Measurements from ENCODE around the gene VPS25. TPM values are rescaled to one million over a fixed set of nuclear protein-coding genes. Genes with fewer than 3 reads are reported as not detected.
"Not testable (repeated sequence)": the region's sequence is repeated elsewhere in the genome, so short reads cannot be mapped to it uniquely, and the experiment has no call there.

VPS25 gene
- total RNA-seq, 1 donor, result 57.2 TPM

DNA sequence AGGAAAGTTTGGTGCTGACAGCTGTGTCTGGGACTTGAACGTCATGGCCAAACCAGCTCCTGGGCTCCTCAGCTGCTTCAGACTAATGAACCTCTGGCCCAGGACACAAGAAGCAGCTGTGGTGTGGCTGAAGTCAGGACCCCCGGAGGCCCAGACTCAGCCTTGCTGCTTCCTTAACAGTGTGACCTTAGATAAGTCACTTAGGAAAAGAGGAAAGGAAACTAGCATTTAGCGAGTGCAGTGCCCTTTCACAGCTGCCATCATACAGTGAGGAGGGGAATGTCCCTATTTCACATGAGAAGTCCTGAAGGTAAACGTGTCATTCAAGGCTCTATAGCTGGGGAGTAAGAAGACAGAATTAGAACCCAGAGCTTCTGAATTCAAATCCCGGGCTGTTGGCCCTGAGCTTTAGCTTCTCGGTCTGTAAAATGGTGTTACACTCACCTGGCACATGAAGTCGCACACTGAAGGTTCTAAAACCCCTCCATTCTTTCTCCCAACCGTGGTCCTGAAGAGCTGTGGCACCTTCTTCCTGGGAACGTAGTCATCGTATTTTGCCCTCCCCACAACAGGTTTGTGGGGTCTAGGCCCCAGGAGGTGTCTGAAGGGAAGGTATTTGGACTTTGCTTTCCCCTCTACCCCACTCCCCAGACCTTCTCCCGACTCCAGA is 13.1 kb upstream of the VPS25 start:
- no peak for DNase-seq (ENCODE audit: low read depth)
- no peak overlapping the region for H3K4me3 ChIP-seq (ENCODE audit: low read depth, low read length)

GRCh38 chr17:42760652-42761581 is 12.3 kb upstream of the VPS25 start, which contains the start of gene RAMP2:
TSS of gene RAMP2 (plus strand) at chr17:42761227. CDS start at chr17:42761262, 35 bp downstream.
- TF ChIP-seq, protein P1, sequence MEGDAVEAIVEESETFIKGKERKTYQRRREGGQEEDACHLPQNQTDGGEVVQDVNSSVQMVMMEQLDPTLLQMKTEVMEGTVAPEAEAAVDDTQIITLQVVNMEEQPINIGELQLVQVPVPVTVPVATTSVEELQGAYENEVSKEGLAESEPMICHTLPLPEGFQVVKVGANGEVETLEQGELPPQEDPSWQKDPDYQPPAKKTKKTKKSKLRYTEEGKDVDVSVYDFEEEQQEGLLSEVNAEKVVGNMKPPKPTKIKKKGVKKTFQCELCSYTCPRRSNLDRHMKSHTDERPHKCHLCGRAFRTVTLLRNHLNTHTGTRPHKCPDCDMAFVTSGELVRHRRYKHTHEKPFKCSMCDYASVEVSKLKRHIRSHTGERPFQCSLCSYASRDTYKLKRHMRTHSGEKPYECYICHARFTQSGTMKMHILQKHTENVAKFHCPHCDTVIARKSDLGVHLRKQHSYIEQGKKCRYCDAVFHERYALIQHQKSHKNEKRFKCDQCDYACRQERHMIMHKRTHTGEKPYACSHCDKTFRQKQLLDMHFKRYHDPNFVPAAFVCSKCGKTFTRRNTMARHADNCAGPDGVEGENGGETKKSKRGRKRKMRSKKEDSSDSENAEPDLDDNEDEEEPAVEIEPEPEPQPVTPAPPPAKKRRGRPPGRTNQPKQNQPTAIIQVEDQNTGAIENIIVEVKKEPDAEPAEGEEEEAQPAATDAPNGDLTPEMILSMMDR (IDR thresholded peaks at IDR 0.05; ENCODE audit: insufficient read depth, low read length), result no peak
- no peak for DNase-seq (ENCODE audit: low read depth)
- H3K4me3 ChIP-seq (ENCODE audit: low read depth, low read length), result peak within 1 kb of the TSS; percentile 50

More for the DNA sequence above, 13.1 kb upstream of the VPS25 start:
- TF ChIP-seq, protein P1 (IDR thresholded peaks at IDR 0.05; ENCODE audit: insufficient read depth, low read length), result no peak

DNA sequence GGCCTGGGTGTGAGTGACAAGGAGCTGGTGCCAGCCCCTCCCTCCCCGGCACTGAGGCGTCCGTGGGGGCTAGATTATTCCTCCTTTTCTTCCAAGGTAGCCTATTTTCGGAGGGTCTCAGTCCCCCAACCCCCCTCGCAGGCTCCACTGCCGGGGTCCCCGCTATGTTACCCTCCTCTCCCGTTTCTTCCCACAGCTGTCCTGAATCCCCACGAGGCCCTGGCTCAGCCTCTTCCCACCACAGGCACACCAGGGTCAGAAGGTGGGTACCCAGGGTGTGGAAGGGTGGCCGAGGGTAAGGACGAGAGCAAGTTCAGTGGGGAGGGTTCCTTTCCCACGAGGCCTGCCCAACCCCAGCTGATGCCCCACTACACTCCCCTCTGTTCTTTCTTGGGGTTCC is 11.6 kb upstream of the VPS25 start:
- DNase-seq (ENCODE audit: low read depth), result no peak
- peak overlapping the region; percentile 50 for H3K4me3 ChIP-seq (ENCODE audit: low read depth, low read length)
- TF ChIP-seq, protein P1 (IDR thresholded peaks at IDR 0.05; ENCODE audit: insufficient read depth, low read length), result no peak

GRCh38 chr17:42766124-42766523 is 7.1 kb upstream of the VPS25 start:
- no peak for DNase-seq (ENCODE audit: low read depth)
- TF ChIP-seq, protein P1 (IDR thresholded peaks at IDR 0.05; ENCODE audit: insufficient read depth, low read length), result no peak

DNA sequence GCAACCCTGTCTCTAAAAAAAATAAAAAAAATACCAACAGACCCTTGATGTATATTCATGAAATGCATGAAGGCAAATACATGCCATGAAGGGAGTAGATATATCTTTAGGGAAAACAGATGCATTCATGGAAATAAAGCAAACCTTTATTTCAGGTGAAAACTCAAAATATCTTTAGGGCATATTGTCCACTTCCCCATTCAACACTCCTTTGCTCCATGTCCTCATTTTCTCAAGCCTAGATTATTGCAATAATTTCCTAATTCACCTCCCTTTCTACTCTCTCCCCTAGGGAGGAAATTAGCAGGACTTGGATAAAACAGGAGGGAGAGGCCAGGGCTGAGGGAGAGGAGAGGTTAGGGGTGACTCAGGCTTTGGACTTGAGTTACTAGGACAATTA is 5.7 kb upstream of the VPS25 start:
- DNase-seq (ENCODE audit: low read depth), result no peak
- TF ChIP-seq, protein P1 (IDR thresholded peaks at IDR 0.05; ENCODE audit: insufficient read depth, low read length), result no peak
- no peak overlapping the region for H3K4me3 ChIP-seq (ENCODE audit: low read depth, low read length)

More at GRCh38 chr17:42766124-42766523, 7.1 kb upstream of the VPS25 start:
- H3K4me3 ChIP-seq (ENCODE audit: low read depth, low read length), result no peak overlapping the region

DNA sequence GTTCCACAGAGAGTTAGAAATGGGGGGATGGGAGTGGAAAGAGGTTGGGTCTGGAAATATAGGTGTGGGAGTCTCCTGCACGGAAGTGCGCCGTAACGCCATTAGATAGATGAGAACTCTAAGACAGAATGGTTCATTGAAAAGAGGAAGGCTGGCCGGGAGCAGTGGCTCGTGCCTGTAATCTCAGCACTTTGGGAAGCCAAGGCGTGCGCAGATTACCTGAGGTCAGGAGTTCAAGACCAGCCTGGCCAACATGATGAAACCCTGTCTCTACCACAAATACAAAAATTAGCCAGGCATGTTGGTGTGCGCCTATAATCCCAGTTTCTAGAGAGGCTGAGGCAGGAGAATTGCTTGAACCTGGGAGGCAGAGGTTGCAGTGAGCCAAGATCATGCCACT is 5.2 kb upstream of the VPS25 start:
- not testable (repeated sequence) for H3K4me3 ChIP-seq (ENCODE audit: low read depth, low read length); DNase-seq (ENCODE audit: low read depth)

- DNase-seq (ENCODE audit: low read depth); H3K4me3 ChIP-seq (ENCODE audit: low read depth, low read length): not testable (repeated sequence)
Measured at GRCh38 chr17:42769964-42770363, 3.3 kb upstream of the VPS25 start.
